Naive thymus-derived CD8-positive, alpha-beta T cell (primary cell): Measurements from ENCODE around the gene PRF1. TPM values are rescaled to one million over a fixed set of nuclear protein-coding genes. Genes with fewer than 3 reads are reported as not detected.
"Not testable (repeated sequence)": the region's sequence is repeated elsewhere in the genome, so short reads cannot be mapped to it uniquely, and the experiment has no call there.

Experiments used
- ATAC-seq, 2 donors: fragments of 150-1000 bp; cut with Tn5 transposase in 1 of 2; sonication (Bioruptor Pico), chemical (Tn5 transposase) in 1 of 2; 1 replicate in 1 of 2; 2 replicates in 1 of 2; pipeline ENCODE4 v1.10.0; 2021; ENCODE audit warnings: mild to moderate bottlenecking in 2 of 2, moderate library complexity in 2 of 2
- POLR2A ChIA-PET: fragments of 350-600 bp; sonication (Branson Sonifier 250); formaldehyde crosslinking; loops from one replicate; lab custom pipeline; 2021; ENCODE audit warnings: antibody characterized with exemption; lab: Charles Lee
- DNase-seq, 10 donors: peaks; one replicate each; pipeline versions ENCODE4 v3.0.0 to v3.0.0-alpha.2; 2020 to 2022
- H3K27ac Mint-ChIP-seq, 10 donors: one replicate each; pipeline ENCODE4 v1.8.0; 2020 to 2022; ENCODE audit warnings: mild to moderate bottlenecking in 10 of 10, mixed read lengths in 10 of 10, moderate library complexity in 4 of 10, inconsistent platforms in 1 of 10
- H3K27me3 Mint-ChIP-seq, 5 donors: one replicate each; pipeline ENCODE4 v1.8.0; 2021 to 2022; ENCODE audit warnings: mixed read lengths in 5 of 5
- H3K36me3 Mint-ChIP-seq, 3 donors: one replicate each; pipeline ENCODE4 v1.8.0; 2020 to 2022; ENCODE audit warnings: mixed read lengths in 3 of 3, mild to moderate bottlenecking in 2 of 3, inconsistent platforms in 1 of 3
- H3K4me1 Mint-ChIP-seq, 4 donors: one replicate each; pipeline ENCODE4 v1.8.0; 2021 to 2022; ENCODE audit warnings: mixed read lengths in 4 of 4
- H3K4me3 Mint-ChIP-seq, 10 donors: one replicate each; pipeline ENCODE4 v1.8.0; 2020 to 2022; ENCODE audit warnings: mild to moderate bottlenecking in 10 of 10, mixed read lengths in 10 of 10, moderate library complexity in 6 of 10, inconsistent platforms in 1 of 10
- H3K9me3 Mint-ChIP-seq, 9 donors: one replicate each; pipeline ENCODE4 v1.8.0; 2020 to 2022; ENCODE audit warnings: mixed read lengths in 9 of 9, mild to moderate bottlenecking in 3 of 9, inconsistent platforms in 1 of 9, moderate library complexity in 1 of 9
- polyA plus RNA-seq, 3 donors: library from polyadenylated mRNA; unstranded; fragments of 300-500 nt; fragmentation: Illumina TruSeq; gene quantifications; one replicate each; pipeline ENCODE4 v1.2.3, GENCODE V29; 2021
- total RNA-seq, 8 experiments: library from RNA in 2 of 8; stranded (reverse) in 2 of 8; gene quantifications; one replicate each; pipeline ENCODE4 v1.2.3 and lab custom pipeline; 2021 to 2026

The PRF1 gene
- total and polyA plus RNA-seq, 5 experiments from 2014 or later: 14.7 to 435 (median 58.3) TPM

GRCh38 chr10:70582793-70583668, 19.5 kb downstream of the PRF1 start:
- H3K36me3 Mint-ChIP-seq: no peaks in the 10 kb centered on the region
- DNase-seq: no peak
- no peaks in the 10 kb centered on the region for H3K27me3 Mint-ChIP-seq
- peaks cover 21 to 39% (median 33%) of the 10 kb centered on the region in 4 donors for H3K4me1 Mint-ChIP-seq
- no peak overlapping the region for H3K4me3 Mint-ChIP-seq
- peaks cover 0 to 2% (median 0%) of the 10 kb centered on the region in 9 donors for H3K9me3 Mint-ChIP-seq
- peak overlapping the region in 1 of 10 donors; percentile 27 for H3K27ac Mint-ChIP-seq
- POLR2A ChIA-PET: interaction anchor here (0.7 to 1.8 kb wide), 2 partner anchors 8 to 19 kb away, joined by 5 to 7 read pairs; partner anchors contain the start of gene PRF1
- ATAC-seq: no peak

- Mint-ChIP-seq H3K27ac (peak overlapping the region in 3 of 10 donors; percentile 29 to 47 (median 31)), H3K4me1 (peaks cover 34 to 58% (median 50%) of the 10 kb centered on the region in 4 donors)
- POLR2A ChIA-PET, ATAC-seq, H3K36me3 Mint-ChIP-seq, H3K27me3 Mint-ChIP-seq, DNase-seq, H3K9me3 Mint-ChIP-seq, H3K4me3 Mint-ChIP-seq: not testable (repeated sequence)
Measured at GRCh38 chr10:70581176-70581575, 21.4 kb downstream of the PRF1 start.

GRCh38 chr10:70579234-70580002, 23.1 kb downstream of the PRF1 start:
- ATAC-seq: peak in 1 of 2 donors; percentile 7
- POLR2A ChIA-PET: interaction anchor here (1.0 to 1.5 kb wide), 4 partner anchors 11 to 23 kb away, joined by 3 to 6 read pairs (median 4); partner anchors contain the start of gene PRF1
- Mint-ChIP-seq H3K36me3 (no peaks in the 10 kb centered on the region), H3K4me1 (peaks cover 34 to 59% (median 49%) of the 10 kb centered on the region in 4 donors), H3K4me3 (peak overlapping the region in 9 of 10 donors; percentile 25 to 73 (median 57)), H3K27me3 (no peaks in the 10 kb centered on the region), H3K9me3 (peaks cover 0 to 2% (median 0%) of the 10 kb centered on the region in 9 donors), H3K27ac (peak overlapping the region; percentile 78 to 95 (median 88))
- no peak for DNase-seq

GRCh38 chr10:70578371-70578947, 24.1 kb downstream of the PRF1 start:
- DNase-seq: peak in 9 of 10 donors; percentile 57 to 92 (median 82)
- Mint-ChIP-seq H3K4me3 (peak overlapping the region; percentile 16 to 66 (median 56)), H3K36me3 (no peaks in the 10 kb centered on the region), H3K27me3 (no peaks in the 10 kb centered on the region), H3K4me1 (peaks cover 34 to 61% (median 48%) of the 10 kb centered on the region in 4 donors), H3K9me3 (peaks cover 0 to 2% (median 0%) of the 10 kb centered on the region in 9 donors), H3K27ac (peak overlapping the region; percentile 11 to 94 (median 90))
- POLR2A ChIA-PET: interaction anchor here (0.8 to 1.5 kb wide), 5 partner anchors 12 to 24 kb away, joined by 3 to 6 read pairs (median 3); partner anchors contain the start of gene PRF1
- ATAC-seq: peak; percentile 94 to 97

GRCh38 chr10:70576803-70577517, 25.6 kb downstream of the PRF1 start:
- peaks cover 0 to 2% (median 0%) of the 10 kb centered on the region in 9 donors for H3K9me3 Mint-ChIP-seq
- DNase-seq: no peak

GRCh38 chr10:70575874-70576802, 26.4 kb downstream of the PRF1 start:
- peak overlapping the region in 7 of 10 donors; percentile 12 to 51 (median 43) for H3K4me3 Mint-ChIP-seq
- no peaks in the 10 kb centered on the region for H3K36me3 Mint-ChIP-seq
- peaks cover 0 to 2% (median 0%) of the 10 kb centered on the region in 9 donors for H3K9me3 Mint-ChIP-seq
- H3K27me3 Mint-ChIP-seq: no peaks in the 10 kb centered on the region
- DNase-seq (peak in 3 of 10 donors; percentile 18 to 44 (median 42)), ATAC-seq (no peak)
- peaks cover 42 to 70% (median 51%) of the 10 kb centered on the region in 4 donors for H3K4me1 Mint-ChIP-seq
- POLR2A ChIA-PET: interaction anchor here (0.6 to 1.3 kb wide), 5 partner anchors 9 to 78 kb away, joined by 3 read pairs; partner anchors contain the start of gene PRF1
- H3K27ac Mint-ChIP-seq: peak overlapping the region; percentile 37 to 90 (median 80)

More at GRCh38 chr10:70576803-70577517, 25.6 kb downstream of the PRF1 start:
- Mint-ChIP-seq H3K27ac (peak overlapping the region; percentile 36 to 90 (median 77)), H3K27me3 (no peaks in the 10 kb centered on the region), H3K4me3 (peak overlapping the region in 7 of 10 donors; percentile 12 to 58 (median 43)), H3K36me3 (no peaks in the 10 kb centered on the region), H3K4me1 (peaks cover 40 to 71% (median 51%) of the 10 kb centered on the region in 4 donors)
- POLR2A ChIA-PET: interaction anchor here (0.6 to 1.3 kb wide), 3 partner anchors 17 to 78 kb away, joined by 3 read pairs; partner anchors contain the start of gene PRF1
- ATAC-seq: no peak

- Mint-ChIP-seq H3K27me3 (no peaks in the 10 kb centered on the region), H3K4me3 (peak overlapping the region in 4 of 10 donors; percentile 13 to 49 (median 36)), H3K36me3 (no peaks in the 10 kb centered on the region), H3K9me3 (peaks cover 0 to 2% (median 0%) of the 10 kb centered on the region in 9 donors), H3K4me1 (peaks cover 42 to 70% (median 51%) of the 10 kb centered on the region in 4 donors), H3K27ac (peak overlapping the region in 7 of 10 donors; percentile 46 to 90 (median 82))
- ATAC-seq (no peak), DNase-seq (peak in 1 of 10 donors; percentile 24)
- POLR2A ChIA-PET: interaction anchor here (0.6 to 1.3 kb wide), 3 partner anchors 9 to 27 kb away, joined by 3 read pairs; partner anchors contain the start of gene PRF1
Measured at GRCh38 chr10:70575486-70575873, 27.1 kb downstream of the PRF1 start.

- Mint-ChIP-seq H3K9me3 (no peaks in the 10 kb centered on the region), H3K36me3 (peaks cover 0 to 1% (median 0%) of the 10 kb centered on the region in 3 donors), H3K27ac (peak overlapping the region in 7 of 10 donors; percentile 10 to 78 (median 37)), H3K27me3 (no peaks in the 10 kb centered on the region), H3K4me1 (peaks cover 38 to 61% (median 45%) of the 10 kb centered on the region in 4 donors), H3K4me3 (no peak overlapping the region)
- POLR2A ChIA-PET: interaction anchor here (1.1 kb wide), 1 partner anchor 11 kb away, joined by 4 read pairs; no protein-coding TSS in a partner anchor
- ATAC-seq (no peak), DNase-seq (peak in 1 of 10 donors; percentile 31)
Measured at GRCh38 chr10:70573599-70574506, 28.7 kb downstream of the PRF1 start.

GRCh38 chr10:70571636-70572439, 30.7 kb downstream of the PRF1 start:
- POLR2A ChIA-PET: interaction anchor here (1.0 kb wide), 1 partner anchor 31 kb away, joined by 3 read pairs; no protein-coding TSS in a partner anchor
- Mint-ChIP-seq H3K4me1 (peaks cover 24 to 43% (median 27%) of the 10 kb centered on the region in 4 donors), H3K9me3 (no peaks in the 10 kb centered on the region), H3K27me3 (no peaks in the 10 kb centered on the region), H3K36me3 (peaks cover 0 to 1% (median 0%) of the 10 kb centered on the region in 3 donors), H3K4me3 (no peak overlapping the region), H3K27ac (peak overlapping the region in 5 of 10 donors; percentile 24 to 52 (median 37))
- DNase-seq (peak in 1 of 10 donors; percentile 44), ATAC-seq (no peak)
